ENCODE results near the gene ASCC1.

- TF ChIP-seq CTCF (IDR thresholded peaks at IDR 0.05) (no peak), POLR2A (IDR thresholded peaks at IDR 0.05) (no peak), EP300 (IDR thresholded peaks at IDR 0.05) (no peak), POLR2AphosphoS5 (IDR thresholded peaks at IDR 0.05) (no peak)
These were observed 166.6 kb downstream of the ASCC1 start for GRCh38 chr10:72049472-72049871.

Measured in sigmoid colon (tissue), 4 donors.